Renal cortical epithelial cell (primary cell): Measurements from ENCODE around the gene EID2B. TPM values are rescaled to one million over a fixed set of nuclear protein-coding genes. Genes with fewer than 3 reads are reported as not detected.

Source experiments
- DNase-seq: peaks from one replicate; pipeline ENCODE4 v3.0.0-alpha.2; 2011; ENCODE audit warnings: low read depth
- total RNA-seq: library from RNA; depleted of rRNA; stranded (reverse); fragments of >200 nt; gene quantifications from 2 replicates; pipeline ENCODE4 v1.2.3, GENCODE V29; 2014

EID2B gene
- total RNA-seq, result 2.1 and 2.5 TPM in 2 replicates

- peak; percentile 88 for DNase-seq
Measured at GRCh38 chr19:39532233-39533002, at the start of gene EID2B. Gene EID2B (minus strand): TSS chr19:39532852. CDS start chr19:39532802, 50 bp downstream.

- DNase-seq, result no peak
Measured at GRCh38 chr19:39582442-39582841, 49.8 kb upstream of the EID2B start.

- peak; percentile 47 for DNase-seq
Measured at GRCh38 chr19:39568604-39569003, 36.0 kb upstream of the EID2B start.

- DNase-seq, result no peak
Measured at GRCh38 chr19:39566064-39566463, 33.4 kb upstream of the EID2B start.

- DNase-seq, result peak; percentile 89
Measured at GRCh38 chr19:39563408-39563807, 30.8 kb upstream of the EID2B start.

GRCh38 chr19:39558624-39559117 is 26.0 kb upstream of the EID2B start:
- DNase-seq, result no peak

- peak; percentile 43 for DNase-seq
Measured at GRCh38 chr19:39557811-39558623, 25.4 kb upstream of the EID2B start.

- no peak for DNase-seq
Measured at GRCh38 chr19:39555883-39556282, 23.2 kb upstream of the EID2B start.

GRCh38 chr19:39554701-39555311 is 22.2 kb upstream of the EID2B start:
- DNase-seq, result no peak

GRCh38 chr19:39553082-39553652 is 20.5 kb upstream of the EID2B start:
- DNase-seq, result no peak

GRCh38 chr19:39550197-39550596 is 17.5 kb upstream of the EID2B start:
- no peak for DNase-seq

GRCh38 chr19:39546599-39546998 is 13.9 kb upstream of the EID2B start:
- DNase-seq, result no peak

GRCh38 chr19:39544911-39545310 is 12.3 kb upstream of the EID2B start:
- no peak for DNase-seq

- DNase-seq, result peak; percentile 68
Measured at GRCh38 chr19:39544226-39544903, 11.7 kb upstream of the EID2B start.

GRCh38 chr19:39543477-39543857 is 10.8 kb upstream of the EID2B start:
- no peak for DNase-seq

GRCh38 chr19:39542206-39542605 is 9.6 kb upstream of the EID2B start:
- DNase-seq, result no peak

- DNase-seq, result no peak
Measured at GRCh38 chr19:39540333-39540673, 7.7 kb upstream of the EID2B start.

- peak; percentile 81 for DNase-seq
Measured at GRCh38 chr19:39539518-39540332, 7.1 kb upstream of the EID2B start, which contains the start of gene EID2. Gene EID2 (minus strand): TSS chr19:39540161. CDS start chr19:39540079, 82 bp downstream.

- peak; percentile 60 for DNase-seq
Measured at GRCh38 chr19:39539165-39539517, 6.5 kb upstream of the EID2B start.

GRCh38 chr19:39533791-39534190 is 1.1 kb upstream of the EID2B start:
- DNase-seq, result no peak
